Measurements from ENCODE around the gene GOLGA8N. TPM values are rescaled to one million over a fixed set of nuclear protein-coding genes. Genes with fewer than 3 reads are reported as not detected.
"Not testable (repeated sequence)": the region's sequence is repeated elsewhere in the genome, so short reads cannot be mapped to it uniquely, and the experiment has no call there.

GOLGA8N gene
- total RNA-seq, 6 experiments from 2014 or later = 3.2 to 32.1 (median 6.0) TPM

DNA sequence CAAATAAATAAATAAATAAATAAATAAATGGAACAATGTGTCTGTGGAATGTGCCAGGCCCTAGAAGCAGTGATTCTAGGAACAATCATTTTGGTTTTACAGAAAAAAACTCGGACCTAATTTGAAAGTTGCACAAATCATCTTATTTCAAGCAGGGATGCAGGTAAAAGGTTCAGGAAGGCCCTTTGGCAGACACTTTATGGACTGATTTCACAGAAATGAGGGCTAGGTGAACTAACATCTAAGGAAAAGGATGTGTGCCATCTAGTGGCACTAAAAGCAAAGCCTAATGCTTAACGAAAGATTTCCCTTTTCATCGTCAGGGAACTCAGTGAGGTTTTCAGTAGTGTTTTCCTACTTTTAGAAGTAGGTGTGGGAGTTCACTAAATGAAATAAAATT lies 17.5 kb downstream of the GOLGA8N start:
- WGBS (ENCODE audit: insufficient coverage, low coverage, low lambda C conversion rate, missing lambda C conversion rate) = 6% methylated on average over 1 of the region's 3 CpGs
- H3K4me3 ChIP-seq; H3K9me3 ChIP-seq; DNase-seq; H3K4me1 ChIP-seq; H3K27ac ChIP-seq; H3K36me3 ChIP-seq; H3K27me3 ChIP-seq; intact Hi-C loops (cut with DNase I): not testable (repeated sequence)
- peak; percentile 53 to 72 (median 58) for ATAC-seq
- TF ChIP-seq, protein P1, sequence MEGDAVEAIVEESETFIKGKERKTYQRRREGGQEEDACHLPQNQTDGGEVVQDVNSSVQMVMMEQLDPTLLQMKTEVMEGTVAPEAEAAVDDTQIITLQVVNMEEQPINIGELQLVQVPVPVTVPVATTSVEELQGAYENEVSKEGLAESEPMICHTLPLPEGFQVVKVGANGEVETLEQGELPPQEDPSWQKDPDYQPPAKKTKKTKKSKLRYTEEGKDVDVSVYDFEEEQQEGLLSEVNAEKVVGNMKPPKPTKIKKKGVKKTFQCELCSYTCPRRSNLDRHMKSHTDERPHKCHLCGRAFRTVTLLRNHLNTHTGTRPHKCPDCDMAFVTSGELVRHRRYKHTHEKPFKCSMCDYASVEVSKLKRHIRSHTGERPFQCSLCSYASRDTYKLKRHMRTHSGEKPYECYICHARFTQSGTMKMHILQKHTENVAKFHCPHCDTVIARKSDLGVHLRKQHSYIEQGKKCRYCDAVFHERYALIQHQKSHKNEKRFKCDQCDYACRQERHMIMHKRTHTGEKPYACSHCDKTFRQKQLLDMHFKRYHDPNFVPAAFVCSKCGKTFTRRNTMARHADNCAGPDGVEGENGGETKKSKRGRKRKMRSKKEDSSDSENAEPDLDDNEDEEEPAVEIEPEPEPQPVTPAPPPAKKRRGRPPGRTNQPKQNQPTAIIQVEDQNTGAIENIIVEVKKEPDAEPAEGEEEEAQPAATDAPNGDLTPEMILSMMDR (IDR thresholded peaks at IDR 0.05) = peak in 3 of 4 donors; percentile 28 to 48 (median 38)

GRCh38 chr15:32614712-32615050 lies 21.4 kb downstream of the GOLGA8N start:
- Histone ChIP-seq H3K4me3 (peak overlapping the region; percentile 39 to 56 (median 51)), H3K27ac (peak overlapping the region; percentile 54 to 69 (median 62))
- WGBS (ENCODE audit: insufficient coverage, low coverage, low lambda C conversion rate, missing lambda C conversion rate) = 0% methylated on average over 11 of the region's 16 CpGs
- H3K36me3 ChIP-seq; intact Hi-C loops (cut with DNase I); H3K27me3 ChIP-seq; H3K9me3 ChIP-seq; H3K4me1 ChIP-seq: not testable (repeated sequence)
- DNase-seq = peak; percentile 47 to 81 (median 72)
- ATAC-seq = peak; percentile 70 to 80 (median 78)

- H3K27ac ChIP-seq = peak within 1 kb of the TSS; percentile 54 to 69 (median 62)
- 0% methylated on average over 19 of the region's 43 CpGs for WGBS (ENCODE audit: insufficient coverage, low coverage, low lambda C conversion rate, missing lambda C conversion rate)
- ATAC-seq (peak; percentile 88 to 93 (median 90)), DNase-seq (peak; percentile 68 to 83 (median 82))
- H3K9me3 ChIP-seq; intact Hi-C loops (cut with DNase I); H3K27me3 ChIP-seq; H3K36me3 ChIP-seq; H3K4me1 ChIP-seq: not testable (repeated sequence)
- H3K4me3 ChIP-seq = peak within 1 kb of the TSS; percentile 39 to 56 (median 51)
Measured at GRCh38 chr15:32615051-32615870, 22.0 kb downstream of the GOLGA8N start, which contains the start of gene ARHGAP11A. ARHGAP11A (plus strand) TSS chr15:32615504; CDS start chr15:32616212, 708 bp downstream.

- H3K4me1 ChIP-seq; H3K27me3 ChIP-seq; H3K9me3 ChIP-seq; ATAC-seq; DNase-seq; H3K36me3 ChIP-seq; intact Hi-C loops (cut with DNase I); H3K27ac ChIP-seq: not testable (repeated sequence)
- peak overlapping the region; percentile 39 to 56 (median 51) for H3K4me3 ChIP-seq
- WGBS (ENCODE audit: insufficient coverage, low coverage, low lambda C conversion rate, missing lambda C conversion rate) = 0% methylated on average over 16 of the region's 24 CpGs
Measured at GRCh38 chr15:32615871-32616426, 22.7 kb downstream of the GOLGA8N start.

DNA sequence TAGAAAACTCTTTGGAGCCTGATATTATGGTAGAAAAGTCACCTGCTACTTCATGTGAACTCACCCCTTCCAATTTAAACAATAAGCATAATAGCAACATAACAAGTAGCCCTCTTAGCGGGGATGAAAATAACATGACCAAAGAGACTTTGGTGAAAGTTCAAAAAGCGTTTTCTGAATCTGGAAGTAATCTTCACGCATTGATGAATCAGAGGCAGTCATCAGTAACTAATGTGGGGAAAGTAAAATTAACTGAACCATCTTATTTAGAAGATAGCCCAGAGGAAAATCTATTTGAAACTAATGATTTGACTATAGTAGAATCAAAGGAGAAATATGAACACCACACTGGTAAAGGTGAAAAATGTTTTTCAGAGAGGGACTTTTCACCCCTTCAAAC lies 43.2 kb downstream of the GOLGA8N start:
- Histone ChIP-seq H3K4me1 (no peaks in the 10 kb centered on the region), H3K27ac (no peak overlapping the region), H3K27me3 (no peaks in the 10 kb centered on the region), H3K4me3 (no peak overlapping the region), H3K36me3 (no peaks in the 10 kb centered on the region), H3K9me3 (no peaks in the 10 kb centered on the region)
- ATAC-seq = no peak
- TF ChIP-seq, protein P1 (IDR thresholded peaks at IDR 0.05) = no peak
- no peak for DNase-seq
- intact Hi-C loops (cut with DNase I) = no loop called here
- 97% methylated on average over 3 of the region's 3 CpGs for WGBS (ENCODE audit: insufficient coverage, low coverage, low lambda C conversion rate, missing lambda C conversion rate)

- ATAC-seq (no peak), DNase-seq (no peak)
- H3K36me3 ChIP-seq = no peaks in the 10 kb centered on the region
- H3K4me1 ChIP-seq = no peaks in the 10 kb centered on the region
- H3K27ac ChIP-seq = no peak overlapping the region
- no peak for TF ChIP-seq POLR2A (IDR thresholded peaks at IDR 0.05)
- TF ChIP-seq, protein P1 (IDR thresholded peaks at IDR 0.05) = no peak
- no peaks in the 10 kb centered on the region for H3K9me3 ChIP-seq
- no peaks in the 10 kb centered on the region for H3K27me3 ChIP-seq
- H3K4me3 ChIP-seq = no peak overlapping the region
- 93% methylated on average over 8 of the region's 8 CpGs for WGBS (ENCODE audit: insufficient coverage, low coverage, low lambda C conversion rate, missing lambda C conversion rate)
- intact Hi-C loops (cut with DNase I) = no loop called here
Measured at GRCh38 chr15:32636908-32637567, 43.8 kb downstream of the GOLGA8N start.

All from right lobe of liver (tissue), 6 donors.